Endothelial cell of umbilical vein (primary cell): ENCODE data around the gene CMTM3.

Experiments used
- CTCF ChIP-seq, 2 donors: IDR thresholded peaks; 1 replicate in 1 of 2; 2 replicates in 1 of 2; pipeline ENCODE4 v1.5.1; 2011; ENCODE audit warnings: low read length in 2 of 2, mild to moderate bottlenecking in 2 of 2, moderate library complexity in 2 of 2, control low read depth in 1 of 2, inconsistent platforms in 1 of 2, low read depth in 1 of 2; ENCODE audit not compliant: insufficient read depth in 1 of 2; ENCODE audit errors: extremely low read depth in 1 of 2
- POLR2A ChIP-seq: IDR thresholded peaks from 2 replicates; pipeline ENCODE4 v1.6.1; 2012; ENCODE audit warnings: low read depth, mild to moderate bottlenecking, control low read depth, low read length

- no peak for TF ChIP-seq CTCF (IDR thresholded peaks at IDR 0.05; ENCODE audit: extremely low read depth in 1 of 2, insufficient read depth in 1 of 2, low read depth in 1 of 2, low read length in 2 of 2)
- no peak for TF ChIP-seq POLR2A
These were observed 30.4 kb upstream of the CMTM3 start for GRCh38 chr16:66574081-66574480.
